MG63 (cell line): Measurements from ENCODE around the gene TBCEL. TPM values are rescaled to one million over a fixed set of nuclear protein-coding genes. Genes with fewer than 3 reads are reported as not detected.

ENCODE experiments used
- DNase-seq: peaks from one replicate; pipeline ENCODE4 v3.0.0-alpha.2; 2020
- H3K27me3 ChIP-seq: fragments of 250-450 bp; sonication (Bioruptor Pico); 2 replicates; pipeline ENCODE4 v1.5.1; 2020; ENCODE audit warnings: mild to moderate bottlenecking, moderate library complexity
- H3K36me3 ChIP-seq: fragments of 250-450 bp; sonication (Bioruptor Pico); 2 replicates; pipeline ENCODE4 v1.5.1; 2020; ENCODE audit warnings: mild to moderate bottlenecking, moderate library complexity
- H3K4me3 ChIP-seq: fragments of 250-450 bp; sonication (Bioruptor Pico); 2 replicates; pipeline ENCODE4 v1.5.1; 2020; ENCODE audit warnings: mild to moderate bottlenecking, moderate library complexity
- H3K9me3 ChIP-seq: fragments of 250-450 bp; sonication (Bioruptor Pico); 2 replicates; pipeline ENCODE4 v1.5.1; 2020; ENCODE audit warnings: mild to moderate bottlenecking, moderate library complexity
- total RNA-seq: library from RNA; depleted of rRNA; stranded (reverse); fragments of >200 nt; shearing (Covaris generic); gene quantifications from 2 replicates; pipeline ENCODE4 v1.2.3, GENCODE V29; 2014; ENCODE audit warnings: low replicate concordance; rRNA removed

TBCEL gene
- total RNA-seq, 1 experiment from 2014 or later, result 8.6 TPM

DNA sequence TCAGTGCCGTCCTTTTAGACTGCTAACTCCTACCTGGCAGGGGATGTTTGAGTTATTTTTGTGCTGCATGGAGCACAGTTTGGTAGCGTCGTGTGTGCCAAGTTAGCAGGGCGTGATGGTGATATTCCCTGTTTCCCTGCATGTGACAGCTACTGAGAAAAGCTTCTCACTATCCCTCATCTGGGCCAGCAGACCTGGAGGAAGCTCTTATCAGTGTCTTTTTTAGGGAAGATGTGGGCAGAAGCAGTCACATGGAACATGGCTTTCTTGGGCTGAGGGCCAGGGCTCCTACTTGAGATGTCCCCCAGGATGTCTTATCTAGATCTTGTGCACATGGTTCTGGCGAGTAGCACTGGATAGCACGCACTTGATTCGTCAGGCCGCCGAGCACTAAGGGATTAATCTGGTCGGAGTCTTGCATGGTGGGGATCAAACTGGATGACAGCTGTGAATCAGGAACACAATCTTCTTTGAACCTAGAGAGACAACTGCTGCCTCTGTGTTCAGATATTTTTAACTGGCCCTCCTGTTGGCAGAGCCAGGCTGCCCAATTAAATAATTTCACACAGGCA, 110.9 kb downstream of the TBCEL start:
- Histone ChIP-seq H3K9me3 (no peaks in the 10 kb centered on the region), H3K27me3 (no peaks in the 10 kb centered on the region)

DNA sequence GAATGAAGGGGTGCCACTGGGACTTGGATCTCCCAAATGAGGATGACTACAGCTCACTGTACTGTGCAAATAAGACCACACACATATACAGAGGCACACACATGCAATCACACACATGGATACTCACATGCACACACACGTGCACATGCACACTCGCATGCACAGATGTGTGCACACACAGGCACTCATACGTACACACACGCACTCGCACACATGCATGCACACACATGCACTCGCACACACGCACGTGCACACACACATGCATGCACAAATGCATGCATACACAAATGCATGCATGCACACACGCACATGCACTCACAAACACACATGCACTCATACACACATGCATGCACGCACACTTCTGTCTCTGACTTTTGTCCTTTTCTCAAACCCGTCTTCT, 113.1 kb downstream of the TBCEL start:
- Histone ChIP-seq H3K36me3 (no peaks in the 10 kb centered on the region), H3K9me3 (no peaks in the 10 kb centered on the region), H3K27me3 (no peaks in the 10 kb centered on the region), H3K4me3 (no peak overlapping the region)
- DNase-seq, result no peak

More for the DNA sequence above, 110.9 kb downstream of the TBCEL start:
- Histone ChIP-seq H3K4me3 (no peak overlapping the region), H3K36me3 (no peaks in the 10 kb centered on the region)
- DNase-seq, result no peak

DNA sequence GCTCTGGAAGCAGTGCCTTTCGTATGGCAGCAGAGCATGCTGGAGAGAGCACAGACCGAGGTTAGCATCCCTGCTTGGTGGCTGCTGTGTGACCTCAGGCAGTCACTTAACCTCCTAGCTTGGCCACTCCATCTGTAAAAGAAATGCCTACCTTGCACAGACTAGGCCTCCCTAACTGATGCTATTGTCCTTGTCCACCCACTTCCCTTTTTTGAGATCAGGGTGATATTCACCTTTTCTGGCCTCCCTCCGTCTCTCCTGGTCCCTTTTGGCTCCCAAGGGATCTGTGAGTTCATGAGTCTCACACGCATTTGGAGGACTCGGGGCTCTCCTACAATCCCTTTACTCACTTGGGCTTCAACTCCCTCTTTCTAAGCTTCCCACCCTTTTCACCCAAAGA, 114.4 kb downstream of the TBCEL start:
- Histone ChIP-seq H3K4me3 (no peak overlapping the region), H3K36me3 (no peaks in the 10 kb centered on the region), H3K9me3 (no peaks in the 10 kb centered on the region), H3K27me3 (no peaks in the 10 kb centered on the region)
- DNase-seq, result no peak

DNA sequence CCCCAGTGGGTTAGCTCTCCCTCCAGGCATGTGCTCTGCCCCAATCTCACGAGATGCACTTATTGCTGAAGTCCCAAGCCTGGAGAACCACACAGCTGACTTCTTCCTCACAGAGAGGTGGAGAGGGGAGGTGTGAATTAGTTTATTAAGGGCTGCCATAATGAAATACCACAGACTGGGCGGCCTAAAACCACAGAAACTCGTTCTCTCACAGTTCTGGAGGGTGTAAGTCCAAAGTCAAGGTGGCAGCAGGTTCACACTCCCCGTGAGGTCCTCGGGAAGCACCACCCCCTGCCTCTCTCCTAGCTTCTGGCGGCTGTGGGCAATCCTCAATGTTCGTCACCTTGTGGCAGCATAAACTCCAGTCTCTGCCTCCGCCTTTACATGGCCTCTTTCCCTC, 116.5 kb downstream of the TBCEL start:
- no peak for DNase-seq
- H3K4me3 ChIP-seq, result no peak overlapping the region
- H3K36me3 ChIP-seq, result no peaks in the 10 kb centered on the region
- no peaks in the 10 kb centered on the region for H3K27me3 ChIP-seq
- no peaks in the 10 kb centered on the region for H3K9me3 ChIP-seq

Other genes with a start within 250 kb of the TBCEL start
- not detected in 2 replicates for gene TECTA, start 77.1 kb downstream of the TBCEL start, total RNA-seq